ENCODE data around the gene SATB2.

- TF ChIP-seq ZNF830 (tag by site-specific recombination; IDR thresholded peaks at IDR 0.05; ENCODE audit: low read depth) (no peak), ZNF660 (tag by site-specific recombination; IDR thresholded peaks at IDR 0.05) (no peak), ZNF174 (tag by site-specific recombination; IDR thresholded peaks at IDR 0.05) (no peak), ZNF184 (tag by site-specific recombination; IDR thresholded peaks at IDR 0.05) (no peak), CTCF (tag by site-specific recombination; IDR thresholded peaks at IDR 0.05) (no peak), YY1 (tag by site-specific recombination; IDR thresholded peaks at IDR 0.05) (no peak), ZBTB7A (tag by site-specific recombination; IDR thresholded peaks at IDR 0.05; ENCODE audit: low read depth) (no peak), MZF1 (tag by site-specific recombination; IDR thresholded peaks at IDR 0.05; ENCODE audit: borderline replicate concordance) (no peak), ZNF155 (tag by site-specific recombination; IDR thresholded peaks at IDR 0.05) (no peak)
- TF ChIP-seq, protein P1, sequence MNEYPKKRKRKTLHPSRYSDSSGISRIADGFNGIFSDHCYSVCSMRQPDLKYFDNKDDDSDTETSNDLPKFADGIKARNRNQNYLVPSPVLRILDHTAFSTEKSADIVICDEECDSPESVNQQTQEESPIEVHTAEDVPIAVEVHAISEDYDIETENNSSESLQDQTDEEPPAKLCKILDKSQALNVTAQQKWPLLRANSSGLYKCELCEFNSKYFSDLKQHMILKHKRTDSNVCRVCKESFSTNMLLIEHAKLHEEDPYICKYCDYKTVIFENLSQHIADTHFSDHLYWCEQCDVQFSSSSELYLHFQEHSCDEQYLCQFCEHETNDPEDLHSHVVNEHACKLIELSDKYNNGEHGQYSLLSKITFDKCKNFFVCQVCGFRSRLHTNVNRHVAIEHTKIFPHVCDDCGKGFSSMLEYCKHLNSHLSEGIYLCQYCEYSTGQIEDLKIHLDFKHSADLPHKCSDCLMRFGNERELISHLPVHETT (tag by site-specific recombination; IDR thresholded peaks at IDR 0.05), result no peak
- TF ChIP-seq, protein P2, sequence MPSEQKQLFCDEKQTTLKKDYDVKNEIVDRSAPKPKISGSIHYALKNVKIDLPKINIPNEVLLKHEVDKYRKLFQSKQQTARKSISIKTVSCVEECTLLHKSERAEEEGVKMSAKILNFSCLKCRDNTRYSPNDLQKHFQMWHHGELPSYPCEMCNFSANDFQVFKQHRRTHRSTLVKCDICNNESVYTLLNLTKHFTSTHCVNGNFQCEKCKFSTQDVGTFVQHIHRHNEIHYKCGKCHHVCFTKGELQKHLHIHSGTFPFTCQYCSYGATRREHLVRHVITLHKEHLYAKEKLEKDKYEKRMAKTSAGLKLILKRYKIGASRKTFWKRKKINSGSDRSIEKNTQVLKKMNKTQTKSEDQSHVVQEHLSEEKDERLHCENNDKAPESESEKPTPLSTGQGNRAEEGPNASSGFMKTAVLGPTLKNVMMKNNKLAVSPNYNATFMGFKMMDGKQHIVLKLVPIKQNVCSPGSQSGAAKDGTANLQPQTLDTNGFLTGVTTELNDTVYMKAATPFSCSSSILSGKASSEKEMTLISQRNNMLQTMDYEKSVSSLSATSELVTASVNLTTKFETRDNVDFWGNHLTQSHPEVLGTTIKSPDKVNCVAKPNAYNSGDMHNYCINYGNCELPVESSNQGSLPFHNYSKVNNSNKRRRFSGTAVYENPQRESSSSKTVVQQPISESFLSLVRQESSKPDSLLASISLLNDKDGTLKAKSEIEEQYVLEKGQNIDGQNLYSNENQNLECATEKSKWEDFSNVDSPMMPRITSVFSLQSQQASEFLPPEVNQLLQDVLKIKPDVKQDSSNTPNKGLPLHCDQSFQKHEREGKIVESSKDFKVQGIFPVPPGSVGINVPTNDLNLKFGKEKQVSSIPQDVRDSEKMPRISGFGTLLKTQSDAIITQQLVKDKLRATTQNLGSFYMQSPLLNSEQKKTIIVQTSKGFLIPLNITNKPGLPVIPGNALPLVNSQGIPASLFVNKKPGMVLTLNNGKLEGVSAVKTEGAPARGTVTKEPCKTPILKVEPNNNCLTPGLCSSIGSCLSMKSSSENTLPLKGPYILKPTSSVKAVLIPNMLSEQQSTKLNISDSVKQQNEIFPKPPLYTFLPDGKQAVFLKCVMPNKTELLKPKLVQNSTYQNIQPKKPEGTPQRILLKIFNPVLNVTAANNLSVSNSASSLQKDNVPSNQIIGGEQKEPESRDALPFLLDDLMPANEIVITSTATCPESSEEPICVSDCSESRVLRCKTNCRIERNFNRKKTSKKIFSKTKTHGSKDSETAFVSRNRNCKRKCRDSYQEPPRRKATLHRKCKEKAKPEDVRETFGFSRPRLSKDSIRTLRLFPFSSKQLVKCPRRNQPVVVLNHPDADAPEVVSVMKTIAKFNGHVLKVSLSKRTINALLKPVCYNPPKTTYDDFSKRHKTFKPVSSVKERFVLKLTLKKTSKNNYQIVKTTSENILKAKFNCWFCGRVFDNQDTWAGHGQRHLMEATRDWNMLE (tag by site-specific recombination; conservative IDR thresholded peaks at IDR 0.05; ENCODE audit: low read depth), result no peak
These were observed 68.9 kb downstream of the SATB2 start for GRCh38 chr2:199388728-199389268.

Measured in HEK293 (cell line).